ENCODE measurements around the gene PDIA5. TPM values are rescaled to one million over a fixed set of nuclear protein-coding genes. Genes with fewer than 3 reads are reported as not detected.

PDIA5 gene
- total RNA-seq, 2 donors from 2014 or later: 36.5 to 40.1 TPM

DNA sequence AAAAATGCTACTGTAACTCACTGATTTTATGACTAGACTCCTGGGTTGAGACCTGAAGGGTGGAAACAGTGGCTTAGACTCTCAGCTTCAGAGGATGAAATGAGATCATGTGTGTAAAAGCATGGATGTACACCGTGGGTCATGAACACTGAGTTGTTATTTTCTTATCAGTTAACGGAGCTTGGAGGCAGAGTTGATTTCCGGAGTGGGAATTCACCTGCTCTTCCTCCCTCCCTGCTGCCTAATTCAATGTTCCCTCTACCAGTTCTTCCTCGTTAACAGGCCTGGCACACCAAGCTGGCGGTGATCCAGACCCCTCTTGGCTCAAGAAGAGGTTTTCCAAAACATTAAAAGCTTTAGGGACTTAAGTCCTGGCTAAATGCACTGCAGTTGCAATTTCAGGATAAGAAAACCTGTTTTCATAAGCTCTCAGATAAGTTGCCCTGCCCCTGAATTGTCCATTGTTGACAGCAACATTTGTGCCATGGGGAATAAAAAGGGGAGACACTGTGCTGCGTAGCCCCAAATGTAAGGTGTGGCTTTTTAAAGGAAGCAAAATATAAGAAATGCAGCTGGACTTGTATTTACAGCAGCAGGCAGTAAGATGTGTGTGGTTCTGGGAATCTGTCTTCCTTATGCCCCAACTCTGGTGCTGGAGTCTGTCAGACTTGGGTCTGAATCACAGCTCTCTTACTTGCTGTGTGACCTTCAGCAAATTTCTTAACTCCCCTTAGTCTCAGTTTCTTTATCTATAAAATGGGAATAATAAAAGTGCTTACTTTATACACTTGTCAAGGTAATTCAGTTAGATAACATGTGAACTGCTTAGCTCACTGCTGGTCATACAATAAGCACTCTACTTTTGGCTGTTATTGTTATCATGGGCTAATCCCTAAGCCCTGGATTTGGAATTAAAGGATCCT lies 9.9 kb downstream of the PDIA5 start:
- H3K27ac ChIP-seq: peak overlapping the region; percentile 46
- intact Hi-C loops (cut with DNase I): no loop called here

DNA sequence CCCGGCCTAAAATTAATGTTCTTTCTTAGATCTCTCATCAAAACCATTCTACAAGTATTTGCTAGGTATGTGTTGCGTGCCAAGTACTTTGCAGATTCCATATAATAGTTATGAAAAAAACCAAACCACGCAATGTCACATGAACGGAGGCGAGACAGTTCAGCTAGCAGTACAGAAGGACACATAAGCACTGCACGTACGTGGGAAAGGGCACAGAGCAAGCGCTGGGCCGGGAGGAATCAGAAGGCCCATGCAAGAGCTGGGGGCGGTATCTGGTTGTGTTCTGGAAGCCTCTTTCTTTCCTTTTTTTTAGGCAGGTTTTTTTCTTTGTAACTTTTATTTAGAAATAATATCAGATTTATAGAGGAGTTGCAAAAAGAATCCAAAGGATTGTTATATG lies 11.3 kb downstream of the PDIA5 start:
- Histone ChIP-seq H3K4me1 (no peaks in the 10 kb centered on the region), H3K36me3 (no peaks in the 10 kb centered on the region), H3K4me3 (no peak overlapping the region), H3K9me3 (no peaks in the 10 kb centered on the region), H3K9ac (ENCODE audit: low read depth in 2 of 2, low read length in 2 of 2) (no peak overlapping the region), H3K27ac (no peak overlapping the region), H3K27me3 (no peaks in the 10 kb centered on the region)
- DNase-seq: no peak
- TF ChIP-seq, protein P1, sequence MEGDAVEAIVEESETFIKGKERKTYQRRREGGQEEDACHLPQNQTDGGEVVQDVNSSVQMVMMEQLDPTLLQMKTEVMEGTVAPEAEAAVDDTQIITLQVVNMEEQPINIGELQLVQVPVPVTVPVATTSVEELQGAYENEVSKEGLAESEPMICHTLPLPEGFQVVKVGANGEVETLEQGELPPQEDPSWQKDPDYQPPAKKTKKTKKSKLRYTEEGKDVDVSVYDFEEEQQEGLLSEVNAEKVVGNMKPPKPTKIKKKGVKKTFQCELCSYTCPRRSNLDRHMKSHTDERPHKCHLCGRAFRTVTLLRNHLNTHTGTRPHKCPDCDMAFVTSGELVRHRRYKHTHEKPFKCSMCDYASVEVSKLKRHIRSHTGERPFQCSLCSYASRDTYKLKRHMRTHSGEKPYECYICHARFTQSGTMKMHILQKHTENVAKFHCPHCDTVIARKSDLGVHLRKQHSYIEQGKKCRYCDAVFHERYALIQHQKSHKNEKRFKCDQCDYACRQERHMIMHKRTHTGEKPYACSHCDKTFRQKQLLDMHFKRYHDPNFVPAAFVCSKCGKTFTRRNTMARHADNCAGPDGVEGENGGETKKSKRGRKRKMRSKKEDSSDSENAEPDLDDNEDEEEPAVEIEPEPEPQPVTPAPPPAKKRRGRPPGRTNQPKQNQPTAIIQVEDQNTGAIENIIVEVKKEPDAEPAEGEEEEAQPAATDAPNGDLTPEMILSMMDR (IDR thresholded peaks at IDR 0.05): no peak
- intact Hi-C loops (cut with DNase I): no loop called here

More for the DNA sequence above, 9.9 kb downstream of the PDIA5 start:
- H3K9ac ChIP-seq (ENCODE audit: low read depth in 2 of 2, low read length in 2 of 2): no peak overlapping the region
- H3K27me3 ChIP-seq: no peaks in the 10 kb centered on the region
- no peaks in the 10 kb centered on the region for H3K36me3 ChIP-seq
- TF ChIP-seq, protein P1 (IDR thresholded peaks at IDR 0.05): no peak
- no peaks in the 10 kb centered on the region for H3K4me1 ChIP-seq
- DNase-seq: no peak
- no peaks in the 10 kb centered on the region for H3K9me3 ChIP-seq
- H3K4me3 ChIP-seq: no peak overlapping the region

DNA sequence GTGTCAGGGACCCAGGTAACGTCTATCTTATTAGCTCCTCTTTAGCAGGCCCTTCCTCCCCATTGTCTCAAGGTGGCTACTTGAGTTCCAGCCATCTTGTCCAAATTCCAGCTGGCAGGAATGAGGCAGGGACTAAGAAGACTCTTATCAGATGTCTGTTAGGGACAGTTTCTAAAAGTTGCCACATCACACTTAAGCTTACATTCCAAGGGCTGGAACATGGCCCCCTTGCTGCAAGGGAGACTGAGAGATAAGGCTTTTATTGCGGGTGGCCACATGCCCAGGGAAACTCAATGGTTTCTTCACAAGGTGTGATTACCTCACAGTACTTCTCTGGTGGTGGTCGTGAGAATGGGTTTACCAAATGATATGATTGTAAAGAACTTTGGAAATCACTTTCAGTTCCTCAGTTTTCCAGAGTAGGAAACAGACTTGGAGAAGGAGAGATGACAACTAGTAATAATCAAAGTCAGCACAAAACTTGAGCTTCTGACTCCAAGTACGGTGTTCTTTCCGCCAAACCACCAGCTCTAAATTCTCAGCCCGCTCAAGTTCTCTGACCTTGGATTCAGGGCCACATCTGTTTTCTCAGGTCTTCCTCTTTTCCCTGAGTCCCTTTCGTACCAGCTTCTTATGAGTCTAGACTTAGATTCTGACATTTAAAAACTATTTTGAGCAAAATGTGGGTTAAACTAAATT lies 14.2 kb downstream of the PDIA5 start:
- no peak for DNase-seq
- Histone ChIP-seq H3K27ac (peak overlapping the region; percentile 3), H3K4me3 (no peak overlapping the region), H3K36me3 (no peaks in the 10 kb centered on the region), H3K4me1 (no peaks in the 10 kb centered on the region), H3K27me3 (no peaks in the 10 kb centered on the region), H3K9me3 (no peaks in the 10 kb centered on the region), H3K9ac (ENCODE audit: low read depth in 2 of 2, low read length in 2 of 2) (no peak overlapping the region)
- intact Hi-C loops (cut with DNase I): no loop called here
- TF ChIP-seq, protein P1 (IDR thresholded peaks at IDR 0.05): no peak

DNA sequence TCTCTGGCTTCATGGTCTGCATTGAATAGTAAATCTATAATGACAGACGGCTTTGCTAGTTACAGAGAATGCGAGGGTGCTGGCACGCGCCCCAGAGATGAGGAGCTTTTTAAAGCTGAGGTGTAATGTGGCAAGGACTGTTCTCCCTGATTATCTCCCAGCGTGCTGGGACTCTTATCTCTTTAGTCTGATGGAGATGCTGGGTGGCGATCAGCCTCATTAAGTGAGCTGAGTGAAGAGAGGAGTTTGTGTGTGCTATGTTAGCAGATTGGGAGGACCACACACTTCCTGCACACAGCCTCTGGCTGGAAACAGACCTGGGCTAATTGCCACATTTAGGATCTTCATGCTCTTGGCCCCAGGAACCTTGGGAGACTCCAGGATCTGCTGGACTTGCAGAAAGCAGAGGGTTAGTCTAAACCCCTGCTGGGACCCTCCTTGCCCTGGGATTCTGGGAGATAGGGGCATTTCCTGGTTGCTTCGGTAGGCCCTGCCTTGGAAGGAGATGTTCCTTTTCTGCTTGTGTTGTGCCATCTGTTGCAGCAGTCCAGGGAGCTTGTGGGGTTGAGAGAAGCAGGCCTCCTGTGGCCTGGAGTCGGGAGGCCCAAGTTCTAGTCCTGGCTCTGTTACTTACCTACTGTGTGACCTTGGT lies 15.0 kb downstream of the PDIA5 start:
- Histone ChIP-seq H3K4me3 (no peak overlapping the region), H3K36me3 (no peaks in the 10 kb centered on the region), H3K27ac (peak overlapping the region; percentile 3), H3K4me1 (no peaks in the 10 kb centered on the region), H3K9me3 (no peaks in the 10 kb centered on the region), H3K9ac (ENCODE audit: low read depth in 2 of 2, low read length in 2 of 2) (peak overlapping the region in 1 of 2 donors; percentile 2), H3K27me3 (no peaks in the 10 kb centered on the region)
- intact Hi-C loops (cut with DNase I): no loop called here
- TF ChIP-seq, protein P1 (IDR thresholded peaks at IDR 0.05): no peak
- DNase-seq: no peak

DNA sequence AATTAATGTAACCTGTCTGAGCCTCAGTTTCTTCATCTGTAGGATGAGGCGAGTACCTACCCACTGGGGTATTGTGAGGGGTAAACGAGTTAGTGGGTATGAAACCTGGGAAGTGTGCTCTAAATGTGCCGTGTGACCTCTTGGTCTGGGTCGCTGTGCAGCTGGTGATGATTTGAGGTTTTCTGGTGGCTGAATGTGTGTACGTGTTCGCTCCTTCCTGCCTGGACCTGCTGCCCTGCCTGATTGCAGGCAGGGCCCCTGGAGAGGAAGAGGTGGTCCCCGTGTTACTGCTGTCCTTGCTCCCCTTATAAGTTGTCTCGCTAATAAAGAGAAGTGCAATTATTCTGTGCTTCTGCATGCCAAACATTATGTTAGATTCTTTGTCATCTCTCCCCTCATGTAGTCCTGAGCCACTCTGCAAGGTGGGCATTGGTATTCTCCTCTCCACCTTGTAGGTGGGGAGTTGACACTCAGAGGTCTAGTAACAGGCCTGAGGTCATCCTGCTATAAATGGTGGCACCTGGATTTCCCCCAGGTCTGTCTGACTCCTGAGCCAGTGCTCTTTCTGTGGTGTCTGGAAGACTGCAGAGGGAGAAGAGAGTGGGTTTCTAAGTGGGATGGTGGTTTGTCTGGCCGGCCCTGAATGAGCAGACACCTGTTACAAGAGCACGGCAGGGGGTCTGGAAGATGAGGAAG lies 15.7 kb downstream of the PDIA5 start:
- H3K4me1 ChIP-seq: no peaks in the 10 kb centered on the region
- H3K9me3 ChIP-seq: no peaks in the 10 kb centered on the region
- H3K9ac ChIP-seq (ENCODE audit: low read depth in 2 of 2, low read length in 2 of 2): peak overlapping the region in 1 of 2 donors; percentile 2
- H3K27me3 ChIP-seq: no peaks in the 10 kb centered on the region
- H3K4me3 ChIP-seq: no peak overlapping the region
- H3K27ac ChIP-seq: no peak overlapping the region
- TF ChIP-seq, protein P1 (IDR thresholded peaks at IDR 0.05): no peak
- no peak for DNase-seq
- intact Hi-C loops (cut with DNase I): no loop called here
- no peaks in the 10 kb centered on the region for H3K36me3 ChIP-seq

Measured in colonic mucosa (tissue), 4 donors.